Glomerular visceral epithelial cell (primary cell): ENCODE measurements around the gene ADH1B.
"Not testable (repeated sequence)": the region's sequence is repeated elsewhere in the genome, so short reads cannot be mapped to it uniquely, and the experiment has no call there.

Source experiments
- DNase-seq: peaks from one replicate; pipeline ENCODE4 v3.0.0-alpha.2; 2016; ENCODE audit errors: extremely low spot score

ADH1B gene

GRCh38 chr4:99321241-99322191, at the start of gene ADH1B:
TSS of gene ADH1B (minus strand) at chr4:99321401. CDS start at chr4:99321331, 70 bp downstream.
- DNase-seq = no peak

- DNase-seq = not testable (repeated sequence)
These were observed 46.6 kb upstream of the ADH1B start for GRCh38 chr4:99367817-99368216.

- DNase-seq = no peak
These were observed 45.3 kb upstream of the ADH1B start for GRCh38 chr4:99366491-99366890.

GRCh38 chr4:99362768-99363167, 41.6 kb upstream of the ADH1B start:
- DNase-seq = no peak

GRCh38 chr4:99361899-99362275, 40.7 kb upstream of the ADH1B start:
- no peak for DNase-seq

GRCh38 chr4:99361268-99361898, 40.2 kb upstream of the ADH1B start:
- no peak for DNase-seq

GRCh38 chr4:99359480-99360204, 38.4 kb upstream of the ADH1B start:
- DNase-seq = no peak

- DNase-seq = no peak
These were observed 36.7 kb upstream of the ADH1B start for GRCh38 chr4:99357948-99358347.

- DNase-seq = no peak
These were observed 35.8 kb upstream of the ADH1B start for GRCh38 chr4:99356992-99357391.

- DNase-seq = not testable (repeated sequence)
These were observed 34.9 kb upstream of the ADH1B start for GRCh38 chr4:99356149-99356548.

- DNase-seq = no peak
These were observed 31.7 kb upstream of the ADH1B start, which contains the start of gene ADH1C for GRCh38 chr4:99352602-99353537. TSS of gene ADH1C (minus strand) at chr4:99352746. CDS start at chr4:99352675, 71 bp downstream.

- DNase-seq = no peak
These were observed 30.3 kb upstream of the ADH1B start for GRCh38 chr4:99351487-99351886.

GRCh38 chr4:99349338-99349737, 28.1 kb upstream of the ADH1B start:
- DNase-seq = no peak

GRCh38 chr4:99342624-99343023, 21.4 kb upstream of the ADH1B start:
- not testable (repeated sequence) for DNase-seq

- DNase-seq = no peak
These were observed 20.2 kb upstream of the ADH1B start for GRCh38 chr4:99341426-99341825.

GRCh38 chr4:99339172-99339571, 18.0 kb upstream of the ADH1B start:
- no peak for DNase-seq

GRCh38 chr4:99336553-99336952, 15.4 kb upstream of the ADH1B start:
- no peak for DNase-seq

- no peak for DNase-seq
These were observed 13.7 kb upstream of the ADH1B start for GRCh38 chr4:99334880-99335279.

GRCh38 chr4:99330648-99331047, 9.4 kb upstream of the ADH1B start:
- no peak for DNase-seq

GRCh38 chr4:99329876-99330275, 8.7 kb upstream of the ADH1B start:
- no peak for DNase-seq

GRCh38 chr4:99324979-99325378, 3.8 kb upstream of the ADH1B start:
- DNase-seq = no peak
